Measurements from ENCODE around the gene CDR2. TPM values are rescaled to one million over a fixed set of nuclear protein-coding genes. Genes with fewer than 3 reads are reported as not detected.

Gene CDR2
- total and polyA plus RNA-seq, 2 of the 13 experiments (the other 11 are each of a cell fraction or from before 2014, with no cell fraction given): 59.0 to 78.9 TPM

DNA sequence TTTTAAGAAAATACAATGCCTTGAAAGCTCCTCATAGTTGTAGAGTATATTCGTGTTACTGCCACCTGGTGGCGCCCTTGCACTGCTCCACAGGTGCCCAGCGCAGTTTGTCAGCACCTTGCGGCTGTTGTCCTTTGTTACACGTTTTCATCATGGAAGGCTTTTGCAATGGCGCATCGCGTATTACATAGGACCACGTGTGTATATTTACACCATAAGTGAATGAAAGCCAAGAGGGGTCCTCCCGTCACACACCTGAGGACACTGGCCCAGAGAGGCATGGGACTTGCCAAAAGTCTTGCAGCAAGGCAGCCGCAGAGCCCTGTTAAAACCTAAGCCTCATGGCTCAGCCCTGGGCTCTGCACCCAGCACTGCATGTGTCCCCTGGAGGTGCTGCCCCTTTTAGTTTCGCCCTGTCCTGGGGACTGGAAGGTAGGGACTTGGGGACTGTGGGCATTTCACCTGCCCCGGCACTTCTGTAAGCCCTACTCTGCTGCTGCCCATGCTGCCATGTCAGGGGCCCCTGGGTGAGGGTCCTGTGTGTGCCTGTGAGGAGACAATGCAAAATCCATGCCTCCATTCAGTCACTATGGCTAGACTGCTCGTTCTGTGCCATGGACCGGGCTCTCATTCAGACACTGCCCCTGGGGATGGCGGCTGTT is 52.9 kb downstream of the CDR2 start (continued):
- TF ChIP-seq FOXA3 (CRISPR knock-in tag; IDR thresholded peaks at IDR 0.05) (peak; percentile 50), POLR2AphosphoS5 (IDR thresholded peaks at IDR 0.05; ENCODE audit: low read depth, low read length) (no peak), FOXO1 (CRISPR knock-in tag; IDR thresholded peaks at IDR 0.05) (no peak), TEAD3 (CRISPR knock-in tag; optimal IDR thresholded peaks at IDR 0.05; ENCODE audit: borderline replicate concordance) (no peak), HNF4G (IDR thresholded peaks at IDR 0.05; ENCODE audit: borderline replicate concordance, low read depth, low read length) (no peak), HNF4G (CRISPR knock-in tag; IDR thresholded peaks at IDR 0.05; ENCODE audit: borderline replicate concordance, low read depth) (0 out of 2 replicates have a peak, but pooled peaks have one; percentile 30), ZNF136 (CRISPR knock-in tag; IDR thresholded peaks at IDR 0.05; ENCODE audit: low read depth) (no peak), ZFY (CRISPR knock-in tag; IDR thresholded peaks at IDR 0.05) (0 out of 2 replicates have a peak, but pooled peaks have one; percentile 10), ERF (CRISPR knock-in tag; IDR thresholded peaks at IDR 0.05) (peak; percentile 74; the same call in 1 of the 2 replicates), SAP130 (CRISPR knock-in tag; IDR thresholded peaks at IDR 0.05; ENCODE audit: low read depth) (peak; percentile 40; the same call in 1 of the 2 replicates), SAFB2 (CRISPR knock-in tag; IDR thresholded peaks at IDR 0.05; ENCODE audit: borderline replicate concordance, low read depth) (no peak), JUND (CRISPR knock-in tag; IDR thresholded peaks at IDR 0.05) (no peak), HNF4A (CRISPR knock-in tag; IDR thresholded peaks at IDR 0.05) (no peak), RFX1 (IDR thresholded peaks at IDR 0.05) (no peak), MAFK (conservative IDR thresholded peaks at IDR 0.05 in 1 of 2, IDR thresholded peaks at IDR 0.05 in 1 of 2; ENCODE audit: low read length in 2 of 2) (no peak), KDM3A (CRISPR knock-in tag; IDR thresholded peaks at IDR 0.05; ENCODE audit: low read depth) (peak; percentile 48; the same call in 1 of the 2 replicates), BORCS8-MEF2B (CRISPR knock-in tag; IDR thresholded peaks at IDR 0.05) (no peak)
- TF ChIP-seq, protein P1, sequence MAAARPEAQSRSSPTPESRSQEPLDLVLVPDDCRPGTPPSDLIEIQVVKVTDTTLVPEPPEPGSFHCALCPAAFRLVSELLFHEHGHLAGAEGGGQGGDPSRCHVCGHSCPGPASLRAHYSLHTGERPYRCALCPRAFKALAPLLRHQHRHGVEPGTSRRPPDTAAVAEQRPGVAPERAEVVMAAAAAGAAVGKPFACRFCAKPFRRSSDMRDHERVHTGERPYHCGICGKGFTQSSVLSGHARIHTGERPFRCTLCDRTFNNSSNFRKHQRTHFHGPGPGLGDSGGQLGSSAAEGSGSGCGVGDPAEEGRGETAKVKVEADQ (CRISPR knock-in tag; IDR thresholded peaks at IDR 0.05; ENCODE audit: borderline replicate concordance): no peak
- TF ChIP-seq, protein P2, sequence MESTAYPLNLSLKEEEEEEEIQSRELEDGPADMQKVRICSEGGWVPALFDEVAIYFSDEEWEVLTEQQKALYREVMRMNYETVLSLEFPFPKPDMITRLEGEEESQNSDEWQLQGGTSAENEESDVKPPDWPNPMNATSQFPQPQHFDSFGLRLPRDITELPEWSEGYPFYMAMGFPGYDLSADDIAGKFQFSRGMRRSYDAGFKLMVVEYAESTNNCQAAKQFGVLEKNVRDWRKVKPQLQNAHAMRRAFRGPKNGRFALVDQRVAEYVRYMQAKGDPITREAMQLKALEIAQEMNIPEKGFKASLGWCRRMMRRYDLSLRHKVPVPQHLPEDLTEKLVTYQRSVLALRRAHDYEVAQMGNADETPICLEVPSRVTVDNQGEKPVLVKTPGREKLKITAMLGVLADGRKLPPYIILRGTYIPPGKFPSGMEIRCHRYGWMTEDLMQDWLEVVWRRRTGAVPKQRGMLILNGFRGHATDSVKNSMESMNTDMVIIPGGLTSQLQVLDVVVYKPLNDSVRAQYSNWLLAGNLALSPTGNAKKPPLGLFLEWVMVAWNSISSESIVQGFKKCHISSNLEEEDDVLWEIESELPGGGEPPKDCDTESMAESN (CRISPR knock-in tag; conservative IDR thresholded peaks at IDR 0.05): no peak
- TF ChIP-seq, protein P3, sequence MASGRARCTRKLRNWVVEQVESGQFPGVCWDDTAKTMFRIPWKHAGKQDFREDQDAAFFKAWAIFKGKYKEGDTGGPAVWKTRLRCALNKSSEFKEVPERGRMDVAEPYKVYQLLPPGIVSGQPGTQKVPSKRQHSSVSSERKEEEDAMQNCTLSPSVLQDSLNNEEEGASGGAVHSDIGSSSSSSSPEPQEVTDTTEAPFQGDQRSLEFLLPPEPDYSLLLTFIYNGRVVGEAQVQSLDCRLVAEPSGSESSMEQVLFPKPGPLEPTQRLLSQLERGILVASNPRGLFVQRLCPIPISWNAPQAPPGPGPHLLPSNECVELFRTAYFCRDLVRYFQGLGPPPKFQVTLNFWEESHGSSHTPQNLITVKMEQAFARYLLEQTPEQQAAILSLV (CRISPR knock-in tag; IDR thresholded peaks at IDR 0.05; ENCODE audit: borderline replicate concordance): peak; percentile 49; the same call in 1 of the 2 replicates
- TF ChIP-seq, protein P4, sequence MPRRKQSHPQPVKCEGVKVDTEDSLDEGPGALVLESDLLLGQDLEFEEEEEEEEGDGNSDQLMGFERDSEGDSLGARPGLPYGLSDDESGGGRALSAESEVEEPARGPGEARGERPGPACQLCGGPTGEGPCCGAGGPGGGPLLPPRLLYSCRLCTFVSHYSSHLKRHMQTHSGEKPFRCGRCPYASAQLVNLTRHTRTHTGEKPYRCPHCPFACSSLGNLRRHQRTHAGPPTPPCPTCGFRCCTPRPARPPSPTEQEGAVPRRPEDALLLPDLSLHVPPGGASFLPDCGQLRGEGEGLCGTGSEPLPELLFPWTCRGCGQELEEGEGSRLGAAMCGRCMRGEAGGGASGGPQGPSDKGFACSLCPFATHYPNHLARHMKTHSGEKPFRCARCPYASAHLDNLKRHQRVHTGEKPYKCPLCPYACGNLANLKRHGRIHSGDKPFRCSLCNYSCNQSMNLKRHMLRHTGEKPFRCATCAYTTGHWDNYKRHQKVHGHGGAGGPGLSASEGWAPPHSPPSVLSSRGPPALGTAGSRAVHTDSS (CRISPR knock-in tag; conservative IDR thresholded peaks at IDR 0.05): no peak; the same call in 1 of the 2 replicates
- TF ChIP-seq, protein P5, sequence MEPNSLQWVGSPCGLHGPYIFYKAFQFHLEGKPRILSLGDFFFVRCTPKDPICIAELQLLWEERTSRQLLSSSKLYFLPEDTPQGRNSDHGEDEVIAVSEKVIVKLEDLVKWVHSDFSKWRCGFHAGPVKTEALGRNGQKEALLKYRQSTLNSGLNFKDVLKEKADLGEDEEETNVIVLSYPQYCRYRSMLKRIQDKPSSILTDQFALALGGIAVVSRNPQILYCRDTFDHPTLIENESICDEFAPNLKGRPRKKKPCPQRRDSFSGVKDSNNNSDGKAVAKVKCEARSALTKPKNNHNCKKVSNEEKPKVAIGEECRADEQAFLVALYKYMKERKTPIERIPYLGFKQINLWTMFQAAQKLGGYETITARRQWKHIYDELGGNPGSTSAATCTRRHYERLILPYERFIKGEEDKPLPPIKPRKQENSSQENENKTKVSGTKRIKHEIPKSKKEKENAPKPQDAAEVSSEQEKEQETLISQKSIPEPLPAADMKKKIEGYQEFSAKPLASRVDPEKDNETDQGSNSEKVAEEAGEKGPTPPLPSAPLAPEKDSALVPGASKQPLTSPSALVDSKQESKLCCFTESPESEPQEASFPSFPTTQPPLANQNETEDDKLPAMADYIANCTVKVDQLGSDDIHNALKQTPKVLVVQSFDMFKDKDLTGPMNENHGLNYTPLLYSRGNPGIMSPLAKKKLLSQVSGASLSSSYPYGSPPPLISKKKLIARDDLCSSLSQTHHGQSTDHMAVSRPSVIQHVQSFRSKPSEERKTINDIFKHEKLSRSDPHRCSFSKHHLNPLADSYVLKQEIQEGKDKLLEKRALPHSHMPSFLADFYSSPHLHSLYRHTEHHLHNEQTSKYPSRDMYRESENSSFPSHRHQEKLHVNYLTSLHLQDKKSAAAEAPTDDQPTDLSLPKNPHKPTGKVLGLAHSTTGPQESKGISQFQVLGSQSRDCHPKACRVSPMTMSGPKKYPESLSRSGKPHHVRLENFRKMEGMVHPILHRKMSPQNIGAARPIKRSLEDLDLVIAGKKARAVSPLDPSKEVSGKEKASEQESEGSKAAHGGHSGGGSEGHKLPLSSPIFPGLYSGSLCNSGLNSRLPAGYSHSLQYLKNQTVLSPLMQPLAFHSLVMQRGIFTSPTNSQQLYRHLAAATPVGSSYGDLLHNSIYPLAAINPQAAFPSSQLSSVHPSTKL (CRISPR knock-in tag; IDR thresholded peaks at IDR 0.05): 0 out of 2 replicates have a peak, but pooled peaks have one; percentile 34

Data from HepG2 (cell line).